HG03139 (cell line): Measurements from ENCODE around the gene NBDY.

Experiments
- ATAC-seq: cut with Tn5 transposase; IDR thresholded peaks from one replicate; pipeline ENCODE4 v1.9.1; 2021; ENCODE audit not compliant: unreplicated experiment

Gene NBDY

GRCh38 chrX:56784666-56785065, 55.6 kb downstream of the NBDY start:
- no peak for ATAC-seq

DNA sequence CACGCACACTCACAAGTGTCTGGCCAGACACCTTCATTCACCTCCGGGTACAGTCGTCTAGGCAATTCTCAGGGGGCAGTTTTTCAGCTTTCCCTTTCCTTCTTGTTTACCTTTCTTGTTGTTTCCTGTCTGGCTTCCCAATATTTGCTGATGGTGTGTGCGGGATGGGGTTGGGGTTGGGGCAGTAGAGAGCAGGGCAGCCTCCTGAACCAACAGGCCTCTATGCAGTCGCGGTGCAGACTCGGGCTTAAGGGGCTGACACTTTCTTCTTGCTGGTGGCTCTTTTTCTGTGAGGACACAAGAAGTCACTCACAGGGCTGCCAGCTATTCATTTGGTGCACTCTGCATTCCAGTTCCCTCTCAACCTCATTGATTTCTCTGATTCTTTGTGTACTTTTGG, 56.4 kb downstream of the NBDY start:
- no peak for ATAC-seq

DNA sequence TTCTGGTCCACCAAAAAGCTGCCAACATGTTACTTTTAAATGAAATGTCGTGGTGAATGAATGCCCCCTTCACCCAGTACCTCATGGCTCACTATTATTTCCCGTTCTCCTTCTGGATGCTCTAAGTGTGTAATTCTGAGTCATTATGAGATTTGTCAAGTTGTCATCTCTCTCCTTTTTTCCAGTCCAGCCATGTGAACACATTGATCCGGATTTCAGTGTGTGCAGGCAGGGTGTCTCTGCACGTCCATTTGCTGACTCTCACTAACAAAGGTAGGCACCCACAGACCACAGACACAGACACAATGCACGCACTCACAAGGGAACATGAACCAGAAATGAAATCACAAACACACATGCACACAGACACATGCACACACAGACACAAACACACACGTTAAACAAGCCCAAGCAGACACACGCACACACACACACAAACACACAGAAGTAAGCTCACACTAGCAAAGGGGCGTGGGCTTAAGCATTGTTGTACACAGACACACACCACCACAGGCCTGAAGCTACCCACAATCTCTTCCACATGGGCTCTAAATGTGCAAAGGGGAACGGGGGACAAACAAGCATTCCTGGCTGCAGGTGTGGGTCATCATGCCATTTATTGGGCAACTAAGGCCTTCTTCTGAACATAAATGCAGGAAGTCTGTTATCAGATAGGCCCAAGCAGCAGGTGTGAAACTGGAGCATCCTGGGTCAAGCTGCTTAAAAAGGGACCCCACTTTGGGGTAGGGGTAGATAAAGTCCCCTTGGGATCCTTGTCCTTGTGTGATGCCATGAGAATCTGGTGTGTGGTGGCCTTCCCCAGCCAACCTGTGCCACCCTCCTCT, 58.1 kb downstream of the NBDY start:
- ATAC-seq = no peak

- no peak for ATAC-seq
These were observed 58.7 kb downstream of the NBDY start for GRCh38 chrX:56787734-56788152.

DNA sequence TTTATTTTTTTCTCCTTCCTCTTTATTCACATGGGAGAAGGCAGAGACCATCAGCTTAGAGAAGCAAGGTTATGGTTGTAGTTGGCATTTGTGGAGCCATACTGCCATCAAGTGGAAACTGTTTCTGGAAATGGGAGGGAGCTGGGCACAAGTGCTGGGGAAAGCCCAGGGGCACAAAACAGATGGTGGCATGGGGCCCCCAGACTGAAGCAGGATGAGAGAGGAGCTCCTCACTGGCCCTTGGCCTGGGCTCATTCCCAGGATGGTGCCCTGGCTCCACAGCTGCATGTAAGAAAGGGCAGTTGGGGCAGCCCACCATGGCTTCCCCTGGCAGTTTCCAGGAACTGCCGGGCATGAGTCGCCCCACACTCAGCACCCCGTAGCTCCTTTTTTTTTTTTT, 59.2 kb downstream of the NBDY start:
- ATAC-seq = no peak

GRCh38 chrX:56788717-56789122, 59.7 kb downstream of the NBDY start:
- no peak for ATAC-seq

DNA sequence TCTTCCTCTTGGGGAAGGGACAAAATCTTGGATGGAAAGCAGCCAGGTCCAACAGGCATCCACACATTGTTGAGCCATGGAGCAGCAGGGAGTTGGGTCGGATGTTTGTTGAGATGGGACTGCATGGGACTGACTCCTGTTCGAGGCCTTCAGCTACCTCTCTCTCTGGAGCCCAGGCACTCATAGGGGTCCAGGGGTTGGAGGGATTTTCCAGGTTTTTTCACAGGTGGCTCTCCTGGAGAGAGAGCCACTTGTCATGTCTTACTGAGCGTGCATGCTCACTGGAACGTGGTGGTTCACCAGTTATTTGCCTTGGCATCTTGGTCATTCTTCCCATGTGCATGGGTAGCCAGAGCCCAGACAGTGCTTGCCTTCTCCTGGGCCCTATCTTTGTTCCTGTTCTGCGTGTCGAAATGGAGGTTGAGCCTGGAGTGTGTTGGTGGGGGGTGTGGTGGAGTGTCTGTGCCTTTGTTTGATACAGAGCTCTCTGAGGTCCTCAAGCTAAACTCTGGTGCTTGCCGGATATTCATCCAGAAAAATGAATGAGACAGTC, 60.6 kb downstream of the NBDY start:
- no peak for ATAC-seq

- no peak for ATAC-seq
These were observed 61.7 kb downstream of the NBDY start for GRCh38 chrX:56790778-56791177.

DNA sequence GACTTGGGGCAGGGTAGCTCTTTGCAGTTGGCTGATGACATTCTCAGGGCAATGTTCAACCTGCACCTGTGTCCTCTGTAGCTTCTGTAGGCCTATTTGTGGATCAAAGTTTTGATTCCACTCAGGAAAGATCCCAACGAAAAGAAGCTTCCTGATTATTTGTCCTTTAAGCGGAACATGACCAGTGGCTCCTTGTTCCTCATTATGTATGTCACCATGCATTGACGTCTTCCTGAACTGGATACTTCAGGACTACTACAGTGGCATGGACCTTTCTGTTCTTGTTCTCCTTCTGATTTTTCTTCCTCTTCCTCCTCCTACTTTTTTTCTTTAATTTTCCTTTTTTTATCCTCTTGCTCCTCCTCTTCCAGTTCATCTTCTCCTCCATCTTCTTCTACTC, 62.4 kb downstream of the NBDY start:
- ATAC-seq = no peak

DNA sequence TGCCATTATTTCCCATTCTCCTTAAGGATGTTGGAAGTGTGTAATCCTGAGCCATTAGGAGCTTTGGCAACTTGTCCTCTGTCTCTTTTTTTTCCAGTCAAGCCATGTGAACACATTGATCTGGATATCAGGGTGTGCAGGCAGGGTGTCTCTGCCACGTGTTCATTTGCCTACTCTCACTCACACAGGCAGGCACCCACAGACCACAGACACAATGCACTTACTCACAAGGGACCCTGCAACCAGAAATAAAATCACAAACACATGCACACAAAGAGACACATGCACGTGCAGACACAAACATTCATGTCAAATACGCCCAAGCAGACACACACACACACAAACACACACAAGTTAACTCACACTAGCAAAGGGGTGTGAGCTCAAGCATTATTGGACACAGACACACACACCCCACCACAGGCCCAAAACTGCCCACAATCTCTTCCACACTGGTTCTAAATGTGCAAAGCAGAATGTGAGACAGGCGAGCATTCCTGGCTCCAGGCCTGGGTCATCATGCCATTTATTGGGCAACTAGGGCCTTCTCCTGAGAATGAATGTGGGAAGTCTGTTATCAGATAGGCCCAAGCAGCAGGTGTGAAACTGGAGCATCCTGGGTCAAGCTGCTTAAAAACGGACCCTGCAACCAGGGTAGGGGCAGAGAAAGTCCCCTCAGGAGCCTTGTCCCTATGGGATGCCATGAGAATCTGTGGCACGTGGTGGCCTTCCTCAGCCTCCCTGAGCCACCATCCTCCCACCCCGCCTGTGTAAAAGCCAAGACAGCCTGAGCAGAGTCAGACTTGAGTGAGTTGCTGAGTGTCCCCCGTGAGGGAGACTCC, 63.4 kb downstream of the NBDY start:
- no peak for ATAC-seq

DNA sequence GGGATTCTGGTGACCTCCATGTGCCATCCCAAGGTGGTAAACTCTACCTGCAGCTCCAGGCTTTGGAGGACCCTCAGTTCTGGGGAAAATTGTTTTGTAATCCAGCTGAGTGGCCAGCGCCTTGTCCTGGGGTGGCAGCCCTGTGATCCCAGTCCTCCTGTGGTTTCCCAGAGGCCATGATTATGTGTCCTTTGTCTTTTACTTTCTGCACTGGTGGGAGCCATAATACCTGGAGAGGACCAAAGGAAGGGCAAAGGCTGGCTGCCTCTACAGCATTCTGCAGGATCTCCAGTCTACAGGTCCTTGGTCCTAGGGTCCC, 64.0 kb downstream of the NBDY start:
- no peak for ATAC-seq

GRCh38 chrX:56793521-56794320, 64.7 kb downstream of the NBDY start:
- ATAC-seq = no peak

- ATAC-seq = no peak
These were observed 65.6 kb downstream of the NBDY start for GRCh38 chrX:56794404-56795230.

DNA sequence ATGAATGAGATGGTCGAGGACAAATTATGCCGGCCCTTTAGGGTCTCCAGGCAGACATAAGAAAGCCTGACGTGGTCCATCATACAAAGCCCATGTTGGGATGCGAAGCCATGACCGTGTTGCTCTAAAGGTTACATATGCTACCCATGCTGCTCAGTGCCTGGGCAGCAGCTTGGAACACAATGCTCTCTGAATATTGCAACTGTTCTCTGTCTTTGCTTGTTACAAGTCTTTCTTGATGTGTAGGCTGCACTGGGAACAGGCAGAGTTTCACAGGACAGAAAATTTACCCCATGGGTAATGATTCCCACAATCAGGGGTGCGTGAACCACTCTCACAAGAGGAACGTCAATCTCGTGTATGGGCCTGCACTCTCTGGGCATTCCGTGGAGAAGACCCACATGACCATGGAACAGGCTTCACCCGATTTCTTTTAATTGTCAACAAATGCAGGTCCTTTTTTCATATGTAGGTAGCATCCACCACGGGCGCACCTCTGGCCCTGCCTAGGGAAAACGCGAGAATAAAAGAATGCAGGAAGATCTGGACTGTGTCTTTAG, 66.3 kb downstream of the NBDY start:
- ATAC-seq = no peak

DNA sequence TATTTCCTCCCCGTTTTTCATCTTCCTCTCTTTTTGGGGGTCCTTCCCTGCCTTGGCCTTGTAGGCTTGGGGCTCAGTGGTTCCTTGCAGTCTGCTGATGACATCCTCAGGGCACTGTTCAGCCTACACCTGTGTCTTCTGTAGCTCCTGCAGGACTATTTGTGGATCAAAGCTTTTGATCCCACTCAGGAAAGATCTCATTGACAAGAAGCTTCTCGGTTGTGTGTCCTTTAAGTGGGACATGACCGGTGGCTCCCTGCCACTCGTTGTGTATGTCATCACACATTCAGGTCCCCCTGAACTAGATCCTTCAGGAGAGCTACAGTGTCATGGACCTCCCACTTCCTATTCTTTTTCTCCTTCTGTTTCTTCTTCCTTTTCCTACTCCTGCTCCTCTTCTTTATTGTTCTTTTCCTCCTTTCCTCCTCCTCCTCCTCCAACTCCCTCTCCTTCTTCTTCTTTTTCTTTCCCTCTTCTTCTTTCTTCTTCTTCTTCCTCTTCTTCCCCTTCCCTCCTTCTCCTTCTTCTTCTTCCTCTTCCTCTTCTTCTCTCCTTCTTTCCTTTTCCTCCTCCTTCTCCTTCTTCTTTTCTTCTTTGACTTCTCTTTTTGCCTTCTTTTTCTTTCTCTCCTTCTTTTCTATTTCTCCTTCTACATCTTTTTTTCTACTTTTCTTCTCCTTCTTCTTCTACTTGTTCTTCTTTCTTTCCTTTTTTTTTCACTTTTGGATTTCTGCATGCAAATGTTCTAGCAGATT, 67.8 kb downstream of the NBDY start:
- ATAC-seq = no peak

DNA sequence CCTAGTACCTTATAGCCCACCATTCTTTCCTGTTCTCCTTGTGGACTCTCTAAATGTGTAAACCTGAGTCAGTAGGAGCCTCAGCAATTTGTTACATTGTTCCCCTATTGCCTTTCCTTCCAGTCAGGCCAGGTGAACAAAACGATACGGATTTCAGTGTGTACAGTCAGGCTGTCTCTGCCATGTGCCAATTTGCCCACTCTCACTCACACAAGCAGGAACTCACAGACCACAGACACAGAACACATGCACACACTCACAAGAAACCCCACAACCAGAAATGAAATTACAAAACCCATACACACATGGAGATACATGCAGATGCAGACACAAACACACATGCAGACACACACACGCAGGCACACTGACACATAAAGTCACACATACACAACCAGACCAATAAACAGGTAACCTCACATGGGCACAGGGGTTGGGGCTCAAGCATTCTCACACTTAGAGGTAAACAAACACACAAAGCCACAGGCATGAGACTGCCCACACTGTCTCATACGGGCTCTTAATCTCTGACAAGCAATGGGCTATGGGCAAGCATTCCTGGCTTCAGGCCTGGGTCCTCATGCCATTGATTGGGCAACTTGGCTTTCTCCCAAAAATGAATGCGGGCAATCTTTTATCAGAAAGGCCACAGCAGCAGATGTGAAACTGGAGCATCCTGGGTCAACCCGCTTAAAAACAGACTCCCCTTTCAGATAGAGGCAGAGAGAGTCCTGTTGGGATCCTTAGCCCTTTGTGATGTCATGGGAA, 68.7 kb downstream of the NBDY start:
- no peak for ATAC-seq

GRCh38 chrX:56798339-56798711, 69.3 kb downstream of the NBDY start:
- no peak for ATAC-seq

GRCh38 chrX:56798866-56799758, 70.1 kb downstream of the NBDY start:
- ATAC-seq = no peak
